ENCODE results near the gene CMPK1. TPM values are rescaled to one million over a fixed set of nuclear protein-coding genes. Genes with fewer than 3 reads are reported as not detected.

Gene CMPK1
- total and polyA plus RNA-seq, 2 donors (not counting 3 experiments of a cell fraction or from before 2014, with no cell fraction given): 16.4 to 79.6 TPM

DNA sequence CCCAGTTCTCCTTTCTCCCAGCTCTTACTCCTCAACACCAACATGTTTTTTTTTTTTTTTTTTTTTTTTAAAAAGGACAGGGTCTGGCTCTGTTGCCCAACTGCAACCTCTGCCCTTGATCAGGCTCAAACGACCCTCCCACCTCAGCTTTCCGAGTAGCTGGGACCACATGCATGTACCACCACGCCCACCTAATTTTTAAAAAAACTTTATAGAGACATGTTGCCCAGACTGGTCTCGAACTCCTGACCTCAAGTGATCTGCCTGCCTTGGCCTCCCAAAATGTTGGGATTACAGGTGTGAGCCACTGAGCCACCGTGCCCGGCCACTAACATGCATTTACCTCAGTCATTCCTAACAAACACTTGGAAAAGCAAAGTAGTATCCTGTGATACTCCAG, 51.4 kb downstream of the CMPK1 start:
- BruUV-seq (replicated peaks): no TSS peak
- intact Hi-C loops (cut with micrococcal nuclease): no loop called here
- no peaks in the 10 kb centered on the region for H4K20me1 ChIP-seq (replicated peaks; ENCODE audit: control insufficient read depth, extremely low read depth, insufficient read depth, low read length)
- H3K4me3 ChIP-seq (replicated peaks in 1 of 3; ENCODE audit: insufficient read depth in 1 of 3, low read depth in 1 of 3, low read length in 3 of 3): no peak overlapping the region
- no peaks in the 10 kb centered on the region for H3K9me3 ChIP-seq (replicated peaks; ENCODE audit: control insufficient read depth, insufficient read depth, low read length)
- TF ChIP-seq MAX (IDR thresholded peaks at IDR 0.05; ENCODE audit: insufficient read depth, insufficient read length): no peak
- TF ChIP-seq POLR2A (IDR thresholded peaks at IDR 0.05; ENCODE audit: low read depth, low read length): no peak
- no peak for TF ChIP-seq MYC (IDR thresholded peaks at IDR 0.05; ENCODE audit: low read depth, low read length)
- no peak for TF ChIP-seq JUN (IDR thresholded peaks at IDR 0.05; ENCODE audit: borderline replicate concordance, insufficient read depth, insufficient read length, low read depth)
- no peak for TF ChIP-seq EZH2 (IDR thresholded peaks at IDR 0.05; ENCODE audit: borderline replicate concordance, low read depth, low read length, severe bottlenecking)
- no peak for TF ChIP-seq GATA2 (IDR thresholded peaks at IDR 0.05; ENCODE audit: insufficient read depth, insufficient read length, low read depth, low read length)
- no peak for TF ChIP-seq FOS (IDR thresholded peaks at IDR 0.05; ENCODE audit: borderline replicate concordance, insufficient read depth, low read length)
- no peak for TF ChIP-seq POLR2AphosphoS5 (IDR thresholded peaks at IDR 0.05; ENCODE audit: insufficient read depth, low read depth, low read length)
- TF ChIP-seq, protein P1, sequence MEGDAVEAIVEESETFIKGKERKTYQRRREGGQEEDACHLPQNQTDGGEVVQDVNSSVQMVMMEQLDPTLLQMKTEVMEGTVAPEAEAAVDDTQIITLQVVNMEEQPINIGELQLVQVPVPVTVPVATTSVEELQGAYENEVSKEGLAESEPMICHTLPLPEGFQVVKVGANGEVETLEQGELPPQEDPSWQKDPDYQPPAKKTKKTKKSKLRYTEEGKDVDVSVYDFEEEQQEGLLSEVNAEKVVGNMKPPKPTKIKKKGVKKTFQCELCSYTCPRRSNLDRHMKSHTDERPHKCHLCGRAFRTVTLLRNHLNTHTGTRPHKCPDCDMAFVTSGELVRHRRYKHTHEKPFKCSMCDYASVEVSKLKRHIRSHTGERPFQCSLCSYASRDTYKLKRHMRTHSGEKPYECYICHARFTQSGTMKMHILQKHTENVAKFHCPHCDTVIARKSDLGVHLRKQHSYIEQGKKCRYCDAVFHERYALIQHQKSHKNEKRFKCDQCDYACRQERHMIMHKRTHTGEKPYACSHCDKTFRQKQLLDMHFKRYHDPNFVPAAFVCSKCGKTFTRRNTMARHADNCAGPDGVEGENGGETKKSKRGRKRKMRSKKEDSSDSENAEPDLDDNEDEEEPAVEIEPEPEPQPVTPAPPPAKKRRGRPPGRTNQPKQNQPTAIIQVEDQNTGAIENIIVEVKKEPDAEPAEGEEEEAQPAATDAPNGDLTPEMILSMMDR (IDR thresholded peaks at IDR 0.05; ENCODE audit: extremely low read depth in 1 of 2, insufficient read depth in 1 of 2, low read depth in 1 of 2, low read length in 2 of 2): no peak
- H3K9ac ChIP-seq (replicated peaks; ENCODE audit: extremely low read depth, insufficient read depth, low read length): no peak overlapping the region
- H3K79me2 ChIP-seq (ENCODE audit: control insufficient read depth, insufficient read depth, low read length): no peaks in the 10 kb centered on the region
- no peak overlapping the region for H2AFZ ChIP-seq (ENCODE audit: low read depth, low read length)
- H3K4me2 ChIP-seq (ENCODE audit: insufficient read depth, low read length): no peak overlapping the region
- H3K9me1 ChIP-seq (replicated peaks; ENCODE audit: control insufficient read depth, extremely low read depth, insufficient read depth, low read length): no peaks in the 10 kb centered on the region
- DNase-seq (ENCODE audit: low read depth, low spot score) (no peak), FAIRE-seq (no peak)
- no peak overlapping the region for H3K27ac ChIP-seq (ENCODE audit: insufficient read depth, low read depth, low read length)
- dilution Hi-C loops (cut with MboI; ENCODE audit: extremely low pct_ligation_motif_present, low sequenced_read_pairs): no loop called here
- H3K4me1 ChIP-seq (ENCODE audit: control insufficient read depth, extremely low read depth, insufficient read depth, low read length): no peaks in the 10 kb centered on the region
- peaks cover 0 to 2% of the 10 kb centered on the region in 2 experiments for H3K36me3 ChIP-seq (ENCODE audit: control insufficient read depth in 2 of 2, extremely low read depth in 1 of 2, insufficient read depth in 2 of 2, low read length in 2 of 2)
- POLR2A ChIA-PET: no interaction called here
- H3K27me3 ChIP-seq (ENCODE audit: control insufficient read depth in 2 of 2, insufficient read depth in 2 of 2, low read length in 2 of 2): peaks cover 0 to under 1% of the 10 kb centered on the region in 2 experiments
- CTCF ChIA-PET: interaction anchor here (2.8 kb wide), 1 partner anchor 206 kb away, joined by 8 read pairs; no protein-coding TSS in a partner anchor
